ENCODE data around the gene PRDM8.

- TF ChIP-seq CTCF (IDR thresholded peaks at IDR 0.05) (no peak), POLR2AphosphoS5 (IDR thresholded peaks at IDR 0.05) (no peak)
Observed at GRCh38 chr4:80195441-80196140, 1.7 kb upstream of the PRDM8 start.

Data from breast epithelium (tissue), 3 donors.